ENCODE measurements around the gene ZNF839. TPM values are rescaled to one million over a fixed set of nuclear protein-coding genes. Genes with fewer than 3 reads are reported as not detected.

The ZNF839 gene
- polyA plus RNA-seq, 2 of the 4 experiments (the other 2 are of a cell fraction), result 6.0 to 10.8 TPM

Other genes with a start within 250 kb of the ZNF839 start
- gene HSP90AA1, start 232.7 kb upstream of the ZNF839 start, polyA plus RNA-seq (2011; rRNA removed), result 944 and 1,087 TPM in 2 replicates
- gene HSP90AA1, start 232.7 kb upstream of the ZNF839 start, polyA plus RNA-seq (2017; fragmentation: RNase III; extraction: RNeasy Plus Mini Kit Qiagen cat#74134 plus additional on column Dnase treatment), result 1,680 to 2,326 TPM (median 1,864 TPM) in 3 replicates
- gene WDR20, start 179.8 kb upstream of the ZNF839 start, polyA plus RNA-seq (2011; rRNA removed), result 17.6 and 20.6 TPM in 2 replicates
- gene WDR20, start 179.8 kb upstream of the ZNF839 start, polyA plus RNA-seq (2017; fragmentation: RNase III; extraction: RNeasy Plus Mini Kit Qiagen cat#74134 plus additional on column Dnase treatment), result 19.5 to 21.6 TPM (median 20.4 TPM) in 3 replicates
- 10.4 and 12.6 TPM in 2 replicates for gene MOK, start 14.6 kb upstream of the ZNF839 start, polyA plus RNA-seq (2011; rRNA removed)
- gene MOK, start 14.6 kb upstream of the ZNF839 start, polyA plus RNA-seq (2017; fragmentation: RNase III; extraction: RNeasy Plus Mini Kit Qiagen cat#74134 plus additional on column Dnase treatment), result 18.5 to 25.1 TPM (median 19.3 TPM) in 3 replicates
- gene CINP, start 43.1 kb downstream of the ZNF839 start, polyA plus RNA-seq (2011; rRNA removed), result 60.8 and 74.6 TPM in 2 replicates
- 59.9 to 67.4 TPM (median 61.8 TPM) in 3 replicates for gene CINP, start 43.1 kb downstream of the ZNF839 start, polyA plus RNA-seq (2017; fragmentation: RNase III; extraction: RNeasy Plus Mini Kit Qiagen cat#74134 plus additional on column Dnase treatment)
- gene TECPR2, start 43.2 kb downstream of the ZNF839 start, polyA plus RNA-seq (2011; rRNA removed), result 7.6 and 10.5 TPM in 2 replicates
- 5.6 to 5.9 TPM (median 5.7 TPM) in 3 replicates for gene TECPR2, start 43.2 kb downstream of the ZNF839 start, polyA plus RNA-seq (2017; fragmentation: RNase III; extraction: RNeasy Plus Mini Kit Qiagen cat#74134 plus additional on column Dnase treatment)
- gene ANKRD9, start 190.0 kb downstream of the ZNF839 start, polyA plus RNA-seq (2011; rRNA removed), result 6.3 and 7.5 TPM in 2 replicates
- gene ANKRD9, start 190.0 kb downstream of the ZNF839 start, polyA plus RNA-seq (2017; fragmentation: RNase III; extraction: RNeasy Plus Mini Kit Qiagen cat#74134 plus additional on column Dnase treatment), result 8.7 to 12.4 TPM (median 11.8 TPM) in 3 replicates